NCI-H128 (cell line): ENCODE results near the gene TFDP1.
"Not testable (repeated sequence)": the region's sequence is repeated elsewhere in the genome, so short reads cannot be mapped to it uniquely, and the experiment has no call there.

Experiments used
- DNase-seq: peaks from one replicate; lab custom pipeline; 2025; ENCODE audit not compliant: unreplicated experiment; lab: John Stamatoyannopoulos, UW

TFDP1 gene

DNA sequence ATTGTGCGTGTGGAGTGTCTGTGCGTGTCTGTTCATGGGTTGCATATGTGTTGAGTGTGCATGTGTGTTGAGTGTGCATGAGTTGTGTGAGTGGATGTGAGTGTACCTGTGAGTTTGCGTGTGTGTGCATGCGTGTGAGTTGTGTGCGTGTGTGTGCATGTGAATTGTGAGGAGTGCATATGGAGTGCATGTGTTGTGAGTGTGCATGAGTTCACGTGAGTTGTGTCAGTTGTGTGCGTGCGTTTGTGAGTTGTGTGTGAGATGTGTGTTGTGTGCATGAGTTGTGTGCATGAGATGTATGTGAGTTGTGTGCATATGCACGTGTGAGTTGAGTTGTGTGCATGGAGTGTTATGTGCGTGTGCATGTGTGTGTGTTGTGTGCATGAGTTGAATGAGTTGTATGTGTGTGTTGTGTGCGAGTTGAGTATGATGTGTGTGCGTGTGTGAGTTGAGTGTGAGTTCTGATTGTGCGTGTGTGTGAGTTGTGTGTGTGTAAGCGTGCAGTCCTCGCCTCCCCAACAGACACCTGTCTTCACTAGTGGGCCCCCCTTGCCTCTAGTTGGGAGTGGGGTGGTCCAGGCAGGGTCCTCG, 29.3 kb downstream of the TFDP1 start:
- DNase-seq: no peak

DNA sequence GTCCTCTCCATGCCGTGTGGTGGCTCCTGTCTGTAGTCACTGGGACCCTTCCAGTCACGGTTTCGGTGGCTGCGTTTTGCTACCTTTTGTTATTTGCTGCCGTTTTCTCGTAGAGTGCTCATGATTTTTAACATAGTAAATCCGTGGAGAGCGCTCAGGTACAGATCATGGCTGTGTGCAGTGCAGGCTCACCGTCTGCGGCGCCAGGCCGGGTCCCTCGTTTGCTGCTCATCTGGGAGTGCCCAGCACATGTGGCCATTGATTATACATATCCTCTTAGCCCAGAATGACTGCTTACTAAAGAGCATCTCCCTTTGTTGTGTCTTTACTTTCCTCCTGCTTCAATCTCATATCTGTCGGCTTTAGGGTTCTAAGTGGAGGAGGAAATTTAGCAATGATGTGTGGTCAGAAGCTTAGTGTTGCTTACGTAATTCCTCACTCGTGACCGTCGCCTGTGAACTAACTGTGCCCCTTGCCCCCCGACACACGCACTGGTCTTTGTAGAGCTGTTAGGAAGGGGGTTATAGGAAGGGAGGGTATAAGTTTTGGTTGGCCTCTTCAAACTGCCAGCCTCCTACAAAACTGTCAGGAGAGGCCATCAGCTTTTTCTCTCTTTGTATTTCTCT, 31.8 kb downstream of the TFDP1 start:
- no peak for DNase-seq

DNA sequence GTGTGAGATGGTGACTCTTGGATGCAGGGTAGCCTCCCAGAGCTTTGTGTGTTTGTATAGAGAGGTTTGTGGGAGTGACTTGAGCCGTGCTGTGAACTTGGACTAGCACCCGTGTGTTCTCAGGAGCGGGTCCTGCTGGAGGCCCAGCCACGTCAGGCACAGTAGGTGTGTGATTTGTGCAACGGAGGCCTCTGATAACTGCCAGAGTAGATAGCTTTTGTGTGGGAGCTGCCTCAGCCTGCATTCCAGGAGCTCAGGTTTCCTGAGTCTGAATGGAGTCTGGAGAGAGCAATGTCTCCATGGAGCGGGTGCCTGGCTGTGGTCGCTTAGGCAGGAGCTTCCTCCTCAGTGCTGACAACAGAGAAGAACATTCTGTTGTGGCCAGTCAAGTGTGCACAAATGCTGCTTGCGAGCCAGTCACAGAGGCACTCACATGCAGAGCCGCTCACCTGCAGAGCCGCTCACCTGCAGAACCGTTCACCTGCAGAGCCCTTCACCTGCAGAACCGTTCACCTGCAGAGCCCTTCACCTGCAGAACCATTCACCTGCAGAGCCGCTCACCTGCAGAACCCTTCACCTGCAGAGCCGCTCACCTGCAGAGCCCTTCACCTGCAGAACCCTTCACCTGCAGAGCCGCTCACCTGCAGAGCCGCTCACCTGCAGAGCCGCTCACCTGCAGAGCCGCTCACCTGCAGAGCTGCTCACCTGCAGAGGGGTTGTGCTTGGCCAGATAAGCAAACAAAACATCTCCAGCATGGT, 32.6 kb downstream of the TFDP1 start:
- peak; percentile 63 for DNase-seq

DNA sequence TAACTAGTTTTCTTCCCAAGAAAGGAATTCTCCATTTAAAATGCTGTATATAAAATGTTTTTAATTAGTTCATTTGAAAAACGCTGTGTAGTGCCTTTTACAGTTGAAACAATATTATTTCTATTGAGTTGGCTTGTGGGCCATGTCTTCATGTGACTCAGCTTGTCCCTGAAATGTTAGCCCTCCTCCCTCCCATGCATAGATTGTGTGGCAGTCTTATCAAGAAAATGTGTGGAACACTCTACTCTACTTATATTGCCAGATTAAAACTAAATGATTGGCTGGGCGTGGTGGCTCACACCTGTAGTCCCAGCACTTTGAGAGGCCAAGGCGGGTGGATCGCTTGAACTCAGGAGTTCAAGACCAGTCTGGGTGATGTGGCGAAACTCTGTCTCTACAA, 33.4 kb downstream of the TFDP1 start:
- DNase-seq: no peak

DNA sequence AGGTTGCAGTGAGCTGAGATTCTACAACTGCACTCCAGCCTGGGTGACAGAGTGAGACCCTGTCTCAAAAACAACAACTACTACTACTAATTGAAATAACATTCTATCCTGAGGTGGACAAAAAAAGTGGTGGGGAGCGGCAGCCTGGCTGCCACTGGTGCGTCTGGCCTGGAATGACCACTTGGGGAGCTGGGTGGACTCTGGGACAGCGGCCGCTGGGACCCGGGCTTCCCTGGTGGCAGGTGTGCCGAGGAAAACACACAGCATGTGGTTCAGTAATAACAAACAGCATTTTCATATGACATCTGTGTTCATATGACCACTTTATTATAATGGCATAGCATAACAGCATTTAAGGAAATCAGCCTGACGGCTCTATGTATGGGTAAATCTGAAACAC, 33.9 kb downstream of the TFDP1 start:
- DNase-seq: no peak

DNA sequence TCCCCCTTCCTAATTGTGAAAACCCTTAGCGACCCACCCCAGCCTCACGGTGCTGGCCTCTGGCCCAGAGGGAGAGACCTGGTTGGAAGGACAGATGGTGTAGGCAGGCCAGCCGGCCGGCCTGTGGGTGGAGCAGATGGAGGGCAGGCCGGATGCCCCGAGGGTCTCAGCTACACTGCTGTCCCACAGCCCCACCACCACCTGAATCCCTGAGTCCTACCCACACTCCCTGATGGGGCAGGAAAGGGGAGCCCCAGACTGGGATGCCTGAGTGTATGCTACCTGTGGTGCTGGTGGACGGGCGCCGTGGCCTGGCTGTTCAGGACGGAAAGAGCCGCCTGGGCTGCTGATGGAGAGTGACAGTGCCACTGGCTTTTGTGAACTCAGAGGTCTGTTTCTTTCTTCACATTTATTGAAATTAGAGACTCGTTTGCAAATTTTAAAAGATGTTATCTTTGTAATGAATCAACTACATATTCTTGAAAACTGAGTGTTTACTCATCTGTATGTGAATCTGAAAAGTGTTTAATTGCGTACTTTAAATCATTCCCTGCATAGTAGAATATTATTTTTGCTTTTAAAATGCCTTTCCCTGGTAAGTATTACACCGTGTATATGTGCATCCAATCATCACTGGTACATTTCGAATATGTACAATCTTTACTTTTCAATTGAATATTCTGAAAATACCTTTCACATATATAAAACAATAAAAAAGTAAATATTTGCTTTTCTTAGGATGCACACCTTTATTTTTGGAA, 35.7 kb downstream of the TFDP1 start:
- no peak for DNase-seq

DNA sequence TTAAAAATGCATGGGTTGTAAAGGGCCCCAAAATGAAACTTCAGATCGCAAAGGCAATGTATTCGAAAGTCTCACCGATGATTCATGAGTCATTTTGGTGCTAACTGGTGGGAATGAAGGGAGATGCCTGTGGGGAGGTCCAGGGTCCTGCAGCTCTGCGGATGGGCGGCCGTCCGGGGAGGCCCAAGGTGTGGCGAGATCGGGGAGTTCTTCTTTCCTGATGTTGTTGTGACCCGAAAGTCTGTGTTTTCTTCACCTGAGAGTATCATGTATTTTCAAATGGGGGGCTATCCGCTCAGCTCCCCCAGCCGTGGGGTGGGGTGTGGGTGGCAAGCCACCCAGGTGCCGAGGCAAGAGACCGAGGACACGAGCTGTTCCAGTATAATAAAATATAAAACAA, 36.5 kb downstream of the TFDP1 start:
- no peak for DNase-seq

DNA sequence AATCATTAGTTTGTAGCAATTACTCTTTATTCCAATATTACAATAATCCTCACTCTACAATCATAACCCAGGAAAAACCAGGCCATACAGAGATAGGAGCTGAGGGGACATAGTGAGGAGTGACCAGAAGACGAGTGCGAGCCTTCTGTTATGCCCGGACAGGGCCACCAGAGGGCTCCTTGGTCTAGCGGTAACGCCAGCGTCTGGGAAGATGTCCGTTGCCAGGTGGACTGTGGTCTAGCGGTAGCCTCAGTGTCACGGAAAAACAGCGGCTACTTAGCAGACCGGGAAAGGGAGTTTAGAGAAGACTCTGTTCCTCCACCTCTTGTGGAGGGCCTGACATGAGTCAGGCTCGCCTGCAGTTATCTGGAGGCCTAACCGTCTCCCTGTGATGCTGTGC, 36.9 kb downstream of the TFDP1 start:
- DNase-seq: not testable (repeated sequence)

DNA sequence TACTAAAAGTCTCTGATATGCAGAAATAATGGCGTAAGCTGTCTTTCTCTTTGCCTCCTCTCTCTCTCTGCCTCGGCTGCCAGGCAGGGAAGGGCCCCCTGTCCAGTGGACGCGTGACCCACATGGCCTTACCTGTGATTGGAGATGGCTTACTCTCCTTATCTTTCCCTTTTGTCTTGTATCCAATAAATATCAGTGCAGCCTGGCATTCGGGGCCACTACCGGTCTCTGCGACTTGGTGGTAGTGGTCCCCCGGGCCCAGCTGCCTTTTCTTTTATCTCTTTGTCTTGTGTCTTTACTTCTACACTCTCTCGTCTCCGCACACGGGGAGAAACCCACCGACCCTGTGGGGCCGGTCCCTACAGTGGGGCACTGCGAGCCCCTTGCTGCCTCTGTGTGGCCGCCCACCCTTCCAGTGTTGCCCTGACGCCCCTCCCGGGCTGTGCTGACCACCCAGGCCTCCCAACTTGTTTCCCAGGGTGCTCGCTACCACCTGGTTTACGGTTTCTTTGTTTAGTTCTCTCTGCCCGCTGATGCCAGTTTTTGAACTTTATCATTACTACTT, 37.5 kb downstream of the TFDP1 start:
- DNase-seq: not testable (repeated sequence)

DNA sequence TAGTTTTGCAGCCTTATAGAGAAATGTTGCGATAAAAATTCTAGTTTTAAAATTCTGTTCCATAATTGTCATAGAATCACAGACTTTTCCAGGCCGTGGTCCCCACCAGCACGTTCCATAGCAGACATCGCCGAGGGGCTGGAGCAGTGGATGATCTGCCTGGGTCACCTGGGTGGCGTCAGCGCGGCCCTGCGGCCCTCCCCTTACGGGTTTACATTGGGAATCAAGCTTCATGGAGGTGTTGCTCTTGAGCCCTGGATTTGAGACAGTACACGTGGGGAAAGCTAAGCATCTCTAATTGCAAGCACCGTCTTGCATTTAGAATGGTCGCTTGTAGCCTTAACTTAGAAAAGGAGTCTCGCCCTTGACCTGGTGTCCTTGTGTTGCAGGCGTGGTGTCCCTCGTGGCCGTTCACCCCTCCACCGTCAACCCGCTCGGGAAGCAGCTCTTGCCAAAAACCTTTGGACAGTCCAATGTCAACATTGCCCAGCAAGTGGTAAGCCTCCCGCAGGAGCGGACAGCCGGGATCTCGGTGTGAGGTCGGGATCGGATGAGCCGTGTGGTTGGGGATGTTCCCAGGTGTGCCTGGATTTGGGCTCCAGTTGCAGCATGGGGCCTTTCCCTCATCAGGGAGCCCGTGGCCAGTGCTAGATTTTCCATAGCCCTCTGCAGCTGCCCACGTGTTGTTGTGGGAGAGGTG, 38.4 kb downstream of the TFDP1 start:
- no peak for DNase-seq

DNA sequence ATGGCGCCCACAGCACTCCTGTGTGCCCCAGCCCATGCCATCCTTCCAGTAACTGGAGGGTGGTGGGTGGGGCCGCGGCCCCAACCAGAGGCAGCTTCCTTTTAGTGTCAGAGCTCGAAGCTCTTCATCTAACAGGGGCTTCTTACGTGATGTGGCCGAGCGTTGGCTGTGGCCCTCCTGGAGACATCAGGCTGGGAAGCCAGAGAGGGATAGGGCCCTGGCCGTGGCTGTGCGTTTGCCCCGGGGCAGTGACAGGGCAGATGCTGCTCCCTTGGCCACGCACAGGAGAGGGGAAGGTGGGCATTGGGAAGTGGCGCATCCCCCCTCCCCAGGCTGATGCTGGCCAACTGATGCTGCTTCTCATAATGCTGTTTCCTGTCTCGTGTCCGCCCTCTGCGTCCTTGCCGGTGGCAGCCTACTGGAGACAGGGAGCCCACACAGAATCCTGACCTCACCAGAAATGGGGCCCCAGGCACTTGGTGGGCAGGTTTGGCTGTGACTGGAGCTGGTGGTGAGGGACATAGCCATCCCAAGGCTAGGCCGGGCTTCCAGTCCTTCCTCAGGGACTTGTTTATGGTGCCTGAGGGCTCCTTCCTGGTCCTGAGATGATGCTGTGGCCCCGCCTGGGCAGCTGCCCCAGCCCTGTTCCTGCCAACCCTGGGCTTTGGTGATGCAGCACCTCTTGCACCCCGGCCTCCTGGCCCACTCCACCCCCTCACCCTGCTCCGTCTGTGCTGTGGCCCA, 39.1 kb downstream of the TFDP1 start:
- no peak for DNase-seq

DNA sequence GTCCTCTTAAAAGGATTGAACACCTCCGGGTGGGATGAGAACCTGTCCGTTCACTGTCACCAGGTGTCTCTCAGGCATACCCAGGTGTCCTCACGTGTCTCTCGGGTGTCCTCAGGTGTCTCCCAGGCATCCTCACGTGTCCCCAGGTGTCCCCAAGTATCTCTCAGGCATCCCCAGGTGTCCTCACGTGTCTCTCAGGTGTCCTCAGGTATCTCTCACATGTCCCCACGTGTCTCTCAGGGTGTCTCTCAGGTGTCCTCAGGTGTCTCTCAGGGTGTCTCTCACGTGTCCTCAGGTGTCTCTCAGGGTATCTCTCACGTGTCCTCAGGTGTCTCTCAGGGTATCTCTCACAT, 39.7 kb downstream of the TFDP1 start:
- no peak for DNase-seq

DNA sequence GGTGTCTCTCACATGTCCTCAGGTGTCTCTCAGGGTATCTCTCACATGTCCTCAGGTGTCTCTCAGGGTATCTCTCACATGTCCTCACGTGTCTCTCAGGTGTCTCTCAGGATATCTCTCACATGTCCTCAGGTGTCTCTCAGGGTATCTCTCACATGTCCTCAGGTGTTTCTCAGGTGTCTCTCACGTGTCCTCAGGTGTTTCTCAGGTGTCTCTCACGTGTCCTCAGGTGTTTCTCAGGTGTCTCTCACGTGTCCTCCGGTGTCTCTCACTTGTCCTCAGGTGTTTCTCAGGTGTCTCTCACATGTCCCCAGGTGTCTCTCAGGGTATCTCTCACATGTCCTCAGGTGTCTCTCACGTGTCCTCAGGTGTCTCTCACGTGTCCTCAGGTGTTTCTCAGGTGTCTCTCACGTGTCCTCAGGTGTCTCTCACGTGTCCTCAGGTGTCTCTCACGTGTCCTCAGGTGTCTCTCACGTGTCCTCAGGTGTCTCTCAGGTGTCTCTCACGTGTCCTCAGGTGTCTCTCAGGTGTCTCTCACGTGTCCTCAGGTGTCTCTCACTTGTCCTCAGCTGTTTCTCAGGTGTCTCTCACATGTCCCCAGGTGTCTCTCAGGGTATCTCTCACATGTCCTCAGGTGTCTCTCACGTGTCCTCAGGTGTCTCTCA, 40.2 kb downstream of the TFDP1 start:
- DNase-seq: not testable (repeated sequence)

DNA sequence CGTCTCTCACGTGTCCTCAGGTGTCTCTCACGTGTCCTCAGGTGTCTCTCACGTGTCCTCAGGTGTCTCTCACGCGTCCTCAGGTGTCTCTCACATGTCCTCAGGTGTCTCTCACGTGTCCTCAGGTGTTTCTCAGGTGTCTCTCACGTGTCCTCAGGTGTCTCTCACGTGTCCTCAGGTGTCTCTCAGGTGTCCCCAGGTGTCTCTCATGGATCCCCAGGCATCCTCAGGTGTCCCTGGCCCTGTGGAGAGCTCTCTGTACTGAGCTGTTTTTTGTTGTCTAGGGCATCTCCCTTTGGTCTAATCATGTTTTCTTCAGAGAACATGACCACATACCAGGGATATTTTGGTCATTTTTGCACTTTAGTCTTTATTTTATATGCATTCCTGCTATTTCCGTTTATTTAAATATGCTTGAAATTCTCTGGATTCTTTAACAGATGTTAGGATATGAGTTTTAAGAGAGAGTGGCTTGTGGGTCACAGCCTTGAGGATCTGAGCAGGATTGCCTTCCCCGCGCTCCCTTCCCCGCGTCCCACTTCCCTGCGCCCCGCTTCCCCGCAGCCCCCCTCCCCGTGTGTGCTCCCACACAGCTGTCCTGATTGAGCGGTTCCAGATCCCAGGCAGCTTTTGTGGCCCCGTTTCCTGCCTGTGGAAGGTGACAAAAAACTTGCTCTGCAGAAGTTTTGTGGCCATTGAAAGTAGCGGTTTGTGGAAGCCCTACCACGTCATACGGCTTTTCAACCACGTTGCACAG, 41.6 kb downstream of the TFDP1 start:
- DNase-seq: no peak

DNA sequence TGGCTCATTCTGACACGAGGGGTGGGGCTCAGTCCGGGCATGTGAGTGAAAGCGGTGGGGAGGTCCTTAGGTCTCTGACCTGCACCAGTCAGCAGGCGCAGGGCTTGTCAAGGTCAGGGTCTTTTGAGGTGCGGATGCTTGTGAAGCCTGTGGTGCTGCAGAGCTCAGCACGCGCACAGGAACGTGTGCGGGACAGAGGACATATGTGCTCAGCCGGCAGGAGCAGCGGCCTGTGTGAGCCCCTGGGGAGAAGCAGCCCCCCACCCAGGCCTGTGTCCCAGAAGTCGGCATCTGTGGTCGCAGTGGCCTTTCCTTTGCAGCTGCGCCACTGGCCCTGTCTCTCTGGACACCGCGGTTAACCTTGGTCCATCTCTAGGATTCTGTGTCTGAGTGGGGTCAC, 42.6 kb downstream of the TFDP1 start:
- DNase-seq: no peak

DNA sequence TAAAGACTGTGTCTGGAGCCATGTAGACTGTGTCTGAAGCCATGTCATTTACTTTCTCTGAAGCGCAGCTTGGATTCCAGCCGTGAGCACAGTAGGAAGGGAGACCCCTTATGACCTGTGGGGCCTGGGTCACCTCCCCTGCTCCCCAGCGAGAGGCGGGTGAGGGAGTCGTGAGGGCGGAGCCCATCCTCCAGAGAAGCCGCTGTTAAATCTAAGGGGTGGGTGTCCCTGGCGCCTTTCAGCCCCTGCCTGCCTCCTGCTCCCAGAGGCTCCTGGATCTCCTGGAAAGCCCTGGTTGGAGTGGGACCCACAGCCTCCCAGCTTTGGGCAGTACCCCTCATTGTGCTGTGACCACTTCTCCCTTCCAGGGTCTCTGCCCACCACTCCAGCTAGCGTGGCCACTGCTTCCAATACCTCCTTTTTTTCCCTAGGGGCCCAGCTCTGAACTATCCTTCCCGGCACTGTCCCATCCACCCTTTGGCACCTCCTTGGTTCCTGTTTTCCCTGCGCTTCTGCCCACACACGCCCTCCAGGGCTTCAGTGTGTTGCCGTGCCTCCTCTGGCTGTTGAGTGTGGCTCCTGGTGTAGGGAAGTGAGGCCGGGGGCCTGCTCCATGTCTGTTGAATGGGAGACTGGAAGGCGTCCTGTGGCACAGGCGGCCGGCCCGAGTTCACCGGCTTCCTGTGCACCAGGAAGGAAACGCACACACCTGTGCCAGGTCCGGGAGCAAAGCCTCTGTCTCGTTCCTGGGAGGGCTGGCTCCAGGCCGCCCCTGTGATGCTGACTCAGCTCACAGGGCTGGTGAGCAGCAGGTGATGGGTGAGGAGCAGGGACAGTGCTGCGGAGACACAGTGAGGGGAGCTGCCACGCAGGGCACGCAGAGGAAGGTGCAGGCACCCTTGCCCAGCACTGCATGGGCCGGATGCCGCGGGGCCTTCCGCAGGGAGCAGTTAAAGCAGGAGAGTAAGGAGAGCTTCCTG, 44.0 kb downstream of the TFDP1 start:
- DNase-seq: no peak

DNA sequence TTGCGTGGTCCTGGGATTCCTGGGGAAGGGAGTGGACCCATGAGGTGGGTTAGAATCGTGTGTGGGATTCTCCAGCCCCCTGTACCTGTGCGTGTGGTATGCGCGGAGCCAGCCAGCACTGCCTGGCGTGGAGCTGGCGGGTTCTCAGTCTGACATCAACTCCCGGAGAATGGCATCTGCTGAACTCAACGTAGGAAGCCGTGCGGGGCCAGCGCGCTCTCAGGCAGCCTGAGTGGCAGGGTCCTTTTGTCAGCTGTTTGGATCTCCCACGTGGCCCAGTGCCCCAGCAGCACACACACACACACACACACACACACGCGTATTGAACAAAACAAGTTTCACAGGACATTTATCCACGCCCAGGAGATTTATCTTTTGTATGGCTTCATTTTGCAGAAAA, 45.3 kb downstream of the TFDP1 start:
- no peak for DNase-seq

DNA sequence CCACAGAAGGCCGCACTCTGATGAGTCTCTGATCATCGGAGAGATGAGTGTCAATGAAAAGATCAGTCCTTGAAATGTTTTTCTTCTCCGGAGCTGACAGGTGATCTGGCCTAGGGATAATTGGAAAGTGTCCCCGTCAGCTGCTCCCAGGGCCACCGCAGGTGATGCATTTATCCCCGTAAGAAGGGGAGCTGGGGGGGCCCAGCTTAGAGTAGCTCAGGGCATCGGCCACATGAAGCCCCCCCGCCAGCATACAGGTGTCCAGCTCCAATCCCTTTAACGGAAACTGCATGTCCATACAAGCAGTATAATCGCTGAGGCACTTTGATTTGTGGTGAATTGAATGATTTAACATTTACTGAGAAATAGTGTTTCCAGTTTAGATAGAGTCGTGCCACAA, 45.7 kb downstream of the TFDP1 start:
- no peak for DNase-seq
